Parathyroid adenoma (tissue), 2 donors: ENCODE results near the gene DDO.

Source experiments
- H2AFZ ChIP-seq: fragments of 300-600 bp; sonication (generic); one replicate; pipeline ENCODE4 v1.7.0; 2017; ENCODE audit warnings: antibody characterized with exemption, mild to moderate bottlenecking
- H3K27ac ChIP-seq: fragments of 300-600 bp; sonication (generic); one replicate; pipeline ENCODE4 v1.7.0; 2017
- H3K27me3 ChIP-seq: fragments of 300-600 bp; sonication (generic); one replicate; pipeline ENCODE4 v1.7.0; 2017; ENCODE audit warnings: low read length; ENCODE audit not compliant: control insufficient read depth, insufficient read depth
- H3K36me3 ChIP-seq: fragments of 300-600 bp; sonication (generic); one replicate; pipeline ENCODE4 v1.7.0; 2017; ENCODE audit warnings: low read length; ENCODE audit not compliant: control insufficient read depth, insufficient read depth
- H3K4me1 ChIP-seq: fragments of 300-600 bp; sonication (generic); one replicate; pipeline ENCODE4 v1.7.0; 2017; ENCODE audit warnings: control low read depth
- H3K4me2 ChIP-seq: fragments of 300-600 bp; sonication (generic); one replicate; pipeline ENCODE4 v1.7.0; 2017; ENCODE audit warnings: low read length
- H3K4me3 ChIP-seq: fragments of 300-600 bp; sonication (generic); one replicate; pipeline ENCODE4 v1.7.0; 2017; ENCODE audit warnings: low read depth, low read length
- H3K79me2 ChIP-seq: fragments of 300-600 bp; sonication (generic); one replicate; pipeline ENCODE4 v1.7.0; 2017; ENCODE audit warnings: control low read depth
- H3K9ac ChIP-seq: fragments of 300-600 bp; sonication (generic); one replicate; pipeline ENCODE4 v1.7.0; 2017; ENCODE audit warnings: mild to moderate bottlenecking
- H3K9me3 ChIP-seq: fragments of 300-600 bp; sonication (generic); one replicate; pipeline ENCODE4 v1.7.0; 2017; ENCODE audit warnings: low read length; ENCODE audit not compliant: control insufficient read depth
- TF ChIP-seq, protein P1 (sequence below): fragments of 300-600 bp; sonication (generic); IDR thresholded peaks from one replicate; pipeline ENCODE4 v1.7.0; 2017; ENCODE audit warnings: antibody characterized with exemption, mild to moderate bottlenecking
- donor health status: primary hyperparathyroidism.

The DDO gene

DNA sequence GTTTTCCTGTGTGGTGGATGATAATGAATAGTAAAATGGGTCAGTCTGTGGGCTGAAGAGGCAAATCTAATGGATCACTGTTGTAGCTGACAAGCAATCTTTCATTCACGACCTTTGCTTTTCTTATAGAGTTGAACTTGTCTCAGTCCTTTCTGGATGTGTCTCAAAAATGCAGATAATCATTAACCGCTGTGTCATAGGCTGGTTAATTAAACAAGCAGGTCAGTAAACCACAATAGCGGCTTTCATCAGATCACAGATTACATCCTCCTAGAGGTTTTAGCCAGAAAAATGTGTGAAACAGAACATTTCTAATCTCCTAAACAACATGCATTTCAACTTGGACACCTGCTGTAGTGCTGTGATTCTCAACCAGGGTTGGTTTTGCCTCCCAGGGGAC lies 54.7 kb downstream of the DDO start:
- Histone ChIP-seq H2AFZ (no peak overlapping the region), H3K9ac (no peak overlapping the region), H3K4me1 (no peaks in the 10 kb centered on the region), H3K27me3 (no peaks in the 10 kb centered on the region), H3K27ac (no peak overlapping the region), H3K36me3 (no peaks in the 10 kb centered on the region), H3K4me2 (no peak overlapping the region), H3K9me3 (no peaks in the 10 kb centered on the region), H3K79me2 (no peaks in the 10 kb centered on the region), H3K4me3 (no peak overlapping the region)
- TF ChIP-seq, protein P1, sequence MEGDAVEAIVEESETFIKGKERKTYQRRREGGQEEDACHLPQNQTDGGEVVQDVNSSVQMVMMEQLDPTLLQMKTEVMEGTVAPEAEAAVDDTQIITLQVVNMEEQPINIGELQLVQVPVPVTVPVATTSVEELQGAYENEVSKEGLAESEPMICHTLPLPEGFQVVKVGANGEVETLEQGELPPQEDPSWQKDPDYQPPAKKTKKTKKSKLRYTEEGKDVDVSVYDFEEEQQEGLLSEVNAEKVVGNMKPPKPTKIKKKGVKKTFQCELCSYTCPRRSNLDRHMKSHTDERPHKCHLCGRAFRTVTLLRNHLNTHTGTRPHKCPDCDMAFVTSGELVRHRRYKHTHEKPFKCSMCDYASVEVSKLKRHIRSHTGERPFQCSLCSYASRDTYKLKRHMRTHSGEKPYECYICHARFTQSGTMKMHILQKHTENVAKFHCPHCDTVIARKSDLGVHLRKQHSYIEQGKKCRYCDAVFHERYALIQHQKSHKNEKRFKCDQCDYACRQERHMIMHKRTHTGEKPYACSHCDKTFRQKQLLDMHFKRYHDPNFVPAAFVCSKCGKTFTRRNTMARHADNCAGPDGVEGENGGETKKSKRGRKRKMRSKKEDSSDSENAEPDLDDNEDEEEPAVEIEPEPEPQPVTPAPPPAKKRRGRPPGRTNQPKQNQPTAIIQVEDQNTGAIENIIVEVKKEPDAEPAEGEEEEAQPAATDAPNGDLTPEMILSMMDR, result no peak

DNA sequence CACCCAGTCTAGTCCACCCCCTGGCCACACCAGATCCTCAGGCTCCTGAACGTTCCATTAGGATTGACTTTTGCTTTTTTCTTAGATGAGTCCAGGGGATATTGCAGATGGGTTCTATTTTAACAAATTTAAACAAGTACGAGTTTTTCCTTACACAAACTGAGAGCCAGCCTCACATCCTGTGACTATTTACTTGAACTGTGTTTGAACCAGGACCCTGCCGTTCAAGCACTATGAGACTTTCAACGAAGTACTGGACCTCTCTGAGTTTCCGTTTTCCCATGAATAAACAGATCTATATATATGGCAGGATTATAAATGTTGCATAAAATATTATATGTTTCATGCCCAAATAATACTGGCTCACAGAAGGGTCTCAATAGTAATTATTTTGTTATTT lies 55.8 kb downstream of the DDO start:
- Histone ChIP-seq H3K9me3 (no peaks in the 10 kb centered on the region), H3K27me3 (no peaks in the 10 kb centered on the region), H3K79me2 (no peaks in the 10 kb centered on the region), H2AFZ (no peak overlapping the region), H3K27ac (no peak overlapping the region), H3K4me2 (no peak overlapping the region), H3K4me1 (no peaks in the 10 kb centered on the region), H3K9ac (no peak overlapping the region), H3K36me3 (no peaks in the 10 kb centered on the region), H3K4me3 (no peak overlapping the region)
- TF ChIP-seq, protein P1, result no peak

DNA sequence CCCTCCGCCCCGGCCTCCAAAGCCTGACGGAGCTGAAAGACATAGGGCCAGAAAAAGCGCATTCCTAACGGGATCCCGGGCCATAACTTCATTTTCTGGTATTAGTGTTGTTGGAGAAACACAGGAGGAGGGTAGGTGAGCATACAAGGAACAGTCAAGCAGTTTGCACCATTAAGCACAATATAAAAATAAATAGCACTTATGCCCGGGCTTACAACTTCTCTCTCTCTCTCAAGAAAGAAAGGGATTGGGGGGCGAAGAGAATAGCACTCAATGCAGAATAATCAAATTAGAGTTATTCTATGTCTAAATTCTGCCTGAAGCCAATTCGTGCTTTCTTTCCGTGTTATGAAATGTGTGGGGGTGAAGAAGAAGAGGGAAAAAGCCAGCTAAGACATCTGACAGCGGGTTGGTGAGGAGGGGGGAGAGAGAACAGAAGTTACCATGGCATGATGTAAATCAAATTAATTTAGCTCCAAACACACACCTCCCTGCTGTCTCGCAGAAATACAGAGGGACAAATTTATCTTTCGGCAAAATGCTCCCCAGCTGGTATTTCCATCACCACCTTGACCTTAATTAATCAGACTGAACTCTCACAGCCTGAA lies 56.7 kb downstream of the DDO start:
- Histone ChIP-seq H3K79me2 (no peaks in the 10 kb centered on the region), H3K27ac (no peak overlapping the region), H3K4me3 (peak overlapping the region; percentile 40), H3K4me1 (no peaks in the 10 kb centered on the region), H3K27me3 (no peaks in the 10 kb centered on the region), H3K4me2 (peak overlapping the region; percentile 66), H3K9me3 (no peaks in the 10 kb centered on the region), H3K9ac (no peak overlapping the region), H3K36me3 (no peaks in the 10 kb centered on the region), H2AFZ (peak overlapping the region; percentile 99)
- TF ChIP-seq, protein P1, result no peak

DNA sequence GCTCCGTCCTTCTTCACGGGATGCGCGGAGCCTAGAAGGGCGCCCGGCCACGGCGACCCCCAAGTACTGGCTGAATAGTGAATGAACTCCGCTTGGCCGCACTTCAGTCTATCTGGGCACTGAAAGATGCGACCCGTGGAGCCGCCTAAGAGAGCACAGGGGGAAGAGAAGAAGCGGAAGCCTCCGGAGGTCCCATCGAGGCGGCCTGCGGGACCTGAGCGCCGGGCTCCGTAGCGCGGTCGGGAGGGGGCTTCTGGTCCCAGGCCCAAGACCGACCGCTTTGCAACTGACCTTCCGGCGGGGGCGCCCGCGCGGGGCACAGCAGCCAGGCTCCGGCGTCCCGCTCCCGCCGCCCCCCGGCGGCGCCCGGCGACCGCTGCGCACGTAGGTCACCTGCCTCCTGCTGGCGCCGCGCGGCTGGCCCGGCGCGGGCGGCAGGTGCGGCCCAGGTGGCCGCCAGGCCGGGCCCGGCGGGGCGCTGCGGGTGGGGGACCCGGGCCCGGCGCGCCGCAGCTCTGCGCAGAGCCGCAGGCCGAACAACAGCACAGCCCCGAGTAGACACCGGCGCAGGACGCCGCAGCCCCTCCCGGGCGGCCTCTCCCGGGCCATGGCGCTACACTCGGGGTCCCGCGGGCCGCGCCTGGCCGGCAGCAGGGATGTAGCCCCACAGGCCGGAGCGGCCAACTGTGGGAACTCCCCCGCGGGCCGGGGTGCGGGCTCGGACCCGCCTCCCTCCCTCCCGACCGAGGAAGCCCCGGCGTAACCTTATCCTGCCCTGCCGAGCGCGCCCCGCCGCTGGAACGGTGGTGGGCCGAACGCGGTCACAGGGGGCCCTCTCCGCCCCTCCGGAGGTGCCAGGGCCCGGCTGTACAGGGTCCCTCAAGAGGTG lies 57.5 kb downstream of the DDO start, which contains the start of gene METTL24:
TSS of gene METTL24 (minus strand) at position 686 of the 889 bp plus-strand sequence. CDS start at position 609, 77 bp downstream.
- H3K27ac ChIP-seq, result no peak within 1 kb of the TSS

More for the DNA sequence above, 57.5 kb downstream of the DDO start, which contains the start of gene METTL24:
- Histone ChIP-seq H3K79me2 (no peaks in the 10 kb centered on the region), H3K4me3 (peak within 1 kb of the TSS; percentile 40), H3K9me3 (no peaks in the 10 kb centered on the region), H3K27me3 (no peaks in the 10 kb centered on the region), H3K36me3 (no peaks in the 10 kb centered on the region), H3K9ac (no peak within 1 kb of the TSS), H3K4me2 (peak within 1 kb of the TSS; percentile 71), H2AFZ (peak within 1 kb of the TSS; percentile 99), H3K4me1 (no peaks in the 10 kb centered on the region)
- TF ChIP-seq, protein P1, result no peak
